Hindlimb muscle (tissue), 1 donor: ENCODE results near the gene XKR8. TPM values are rescaled to one million over a fixed set of nuclear protein-coding genes. Genes with fewer than 3 reads are reported as not detected.
"Not testable (repeated sequence)": the region's sequence is repeated elsewhere in the genome, so short reads cannot be mapped to it uniquely, and the experiment has no call there.

Source experiments
- DNase-seq: peaks from one replicate; pipeline ENCODE4 v3.0.0-alpha.2; 2013
- polyA plus RNA-seq: library from polyadenylated mRNA; unstranded; fragments of 120-200 nt; gene quantifications from one replicate; pipeline ENCODE4 v1.2.1, GENCODE V29; 2013; ENCODE audit not compliant: insufficient read length

The XKR8 gene
- polyA plus RNA-seq, 1 donor = 9.4 TPM

GRCh38 chr1:27993241-27993640 is 33.5 kb downstream of the XKR8 start:
- no peak for DNase-seq

DNA sequence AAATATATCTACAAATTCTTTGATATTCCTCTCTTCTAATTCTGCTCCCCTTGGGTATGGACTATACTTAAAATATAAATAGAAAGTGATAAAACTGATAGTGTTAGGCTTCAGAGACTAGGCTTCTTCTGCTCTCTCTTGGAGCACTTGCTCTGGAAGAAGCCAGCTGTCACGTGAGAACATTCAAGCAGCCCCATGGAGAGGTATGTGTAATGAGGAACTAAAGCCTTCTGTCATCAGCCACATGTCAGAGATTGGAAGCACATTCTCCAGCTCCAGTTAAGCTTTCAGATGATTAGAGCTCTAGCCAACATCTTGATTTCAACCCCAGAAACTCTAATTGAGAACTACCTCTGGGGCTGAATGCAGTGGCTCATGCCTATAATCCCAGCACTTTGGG is 34.3 kb downstream of the XKR8 start:
- DNase-seq = no peak

DNA sequence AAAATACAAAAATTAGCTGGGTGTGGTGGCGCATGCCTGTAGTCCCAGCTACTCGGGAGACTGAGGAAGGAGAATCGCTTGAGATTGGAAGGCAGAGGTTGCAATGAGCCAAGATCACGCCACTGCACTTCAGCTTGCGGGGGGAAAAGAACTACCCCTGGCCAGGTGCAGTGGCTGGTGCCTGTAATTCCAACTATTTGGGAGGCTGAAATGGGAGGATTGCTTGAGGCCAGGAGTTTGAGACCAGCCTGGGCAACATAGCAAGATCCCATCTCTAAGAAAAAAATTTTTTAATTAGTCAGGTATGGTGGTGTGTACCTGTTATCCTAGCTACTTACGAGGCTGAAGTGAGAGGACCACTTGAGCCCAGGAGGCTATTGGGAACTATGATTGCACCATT is 34.8 kb downstream of the XKR8 start:
- DNase-seq = not testable (repeated sequence)

GRCh38 chr1:27999055-27999454 is 39.3 kb downstream of the XKR8 start:
- DNase-seq = no peak

DNA sequence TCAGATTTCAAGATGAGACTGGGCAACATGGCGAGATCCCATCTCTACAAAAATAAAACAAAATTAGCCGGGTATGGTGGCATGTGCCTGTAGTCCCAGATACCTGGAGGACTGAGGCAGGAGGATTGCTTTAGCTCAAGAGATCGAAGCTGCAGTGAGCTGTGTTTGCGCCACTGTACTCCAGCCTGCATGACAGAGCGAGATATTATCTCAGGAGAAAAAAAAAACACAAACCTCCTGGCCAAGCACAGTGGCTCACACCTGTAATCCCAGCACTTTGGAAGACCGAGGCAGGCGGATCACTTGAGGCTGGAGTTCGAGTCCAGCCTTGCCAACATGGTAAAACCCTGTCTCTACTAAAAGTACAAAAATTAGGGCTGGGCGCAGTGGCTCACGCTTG is 42.8 kb downstream of the XKR8 start:
- no peak for DNase-seq

DNA sequence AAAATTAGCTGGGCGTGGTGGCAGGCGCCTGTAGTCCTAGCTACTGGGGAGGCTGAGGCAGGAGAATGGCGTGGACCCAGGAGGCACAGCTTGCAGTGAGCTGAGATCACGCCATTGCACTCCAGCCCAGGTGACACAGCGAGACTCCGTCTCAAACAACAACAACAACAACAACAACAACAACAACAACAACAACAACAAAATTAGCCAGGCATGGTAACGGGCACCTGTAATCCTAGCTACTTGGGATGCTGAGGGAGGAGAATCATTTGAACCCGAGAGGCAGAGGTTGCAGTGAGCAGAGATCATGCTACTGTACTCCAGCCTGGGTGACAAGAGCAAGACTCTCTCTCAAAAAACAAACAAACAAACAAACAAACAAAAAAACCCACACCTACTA is 43.3 kb downstream of the XKR8 start:
- not testable (repeated sequence) for DNase-seq

DNA sequence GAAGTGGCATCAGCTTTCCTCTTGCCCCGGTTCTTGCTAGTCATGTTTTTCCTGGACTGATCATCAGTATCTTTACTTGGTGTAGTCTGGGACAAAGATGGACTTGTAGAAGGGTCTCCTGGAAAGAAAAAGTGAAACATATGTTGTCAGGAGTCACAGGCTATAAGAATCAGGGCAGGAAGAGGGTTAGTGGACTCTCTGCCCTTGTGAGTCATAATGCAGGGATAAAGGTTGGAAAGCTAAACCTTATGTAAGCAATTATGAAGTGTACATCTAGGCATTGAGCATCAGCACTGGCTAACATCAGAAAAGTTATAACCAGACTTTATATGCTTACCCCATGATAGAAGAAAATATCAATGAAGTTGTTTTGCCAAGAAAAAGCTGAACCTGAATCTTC is 51.2 kb downstream of the XKR8 start:
- DNase-seq = no peak

Other genes with a start within 250 kb of the XKR8 start
- 27.9 TPM for gene FAM76A, start 234.0 kb upstream of the XKR8 start, polyA plus RNA-seq
- gene STX12, start 186.8 kb upstream of the XKR8 start, polyA plus RNA-seq = 29.0 TPM
- 30.9 TPM for gene PPP1R8, start 129.2 kb upstream of the XKR8 start, polyA plus RNA-seq
- gene THEMIS2, start 87.4 kb upstream of the XKR8 start, polyA plus RNA-seq = 3.0 TPM
- gene RPA2, start 45.4 kb upstream of the XKR8 start, polyA plus RNA-seq = 57.4 TPM
- gene SMPDL3B, start 25.0 kb upstream of the XKR8 start, polyA plus RNA-seq = 0.14 TPM
- 20.4 TPM for gene EYA3, start 128.6 kb downstream of the XKR8 start, polyA plus RNA-seq
- 2.8 TPM for gene PTAFR, start 216.7 kb downstream of the XKR8 start, polyA plus RNA-seq